Left renal cortex interstitium (tissue), 4 donors: ENCODE results near the gene MINDY2. TPM values are rescaled to one million over a fixed set of nuclear protein-coding genes. Genes with fewer than 3 reads are reported as not detected.
"Not testable (repeated sequence)": the region's sequence is repeated elsewhere in the genome, so short reads cannot be mapped to it uniquely, and the experiment has no call there.

ENCODE experiments used
- DNase-seq, 4 donors: peaks; one replicate each; pipeline ENCODE4 v3.0.0-alpha.2; 2013; ENCODE audit warnings: low read depth in 4 of 4, low spot score in 2 of 4, missing footprints in 1 of 4
- polyA plus RNA-seq, 4 donors: library from polyadenylated mRNA; unstranded; fragments of 120-200 nt; gene quantifications; one replicate each; pipeline ENCODE4 v1.2.1, GENCODE V29; 2013; ENCODE audit not compliant: insufficient read length in 4 of 4

Gene MINDY2
- polyA plus RNA-seq, 4 donors: 23.1 to 33.8 (median 26.5) TPM

GRCh38 chr15:58749532-58750337 is 21.4 kb upstream of the MINDY2 start, which contains the start of gene ADAM10:
Gene ADAM10 (minus strand): TSS chr15:58749707. CDS start chr15:58749534, 173 bp downstream.
- peak; percentile 92 to 99 (median 98) for DNase-seq

GRCh38 chr15:58752716-58753115 is 18.4 kb upstream of the MINDY2 start:
- DNase-seq: no peak

GRCh38 chr15:58755350-58755749 is 15.8 kb upstream of the MINDY2 start:
- no peak for DNase-seq

- DNase-seq: no peak
Measured at GRCh38 chr15:58755956-58756355, 15.1 kb upstream of the MINDY2 start.

- no peak for DNase-seq
Measured at GRCh38 chr15:58758141-58758540, 13.0 kb upstream of the MINDY2 start.

- DNase-seq: no peak
Measured at GRCh38 chr15:58760385-58761009, 10.6 kb upstream of the MINDY2 start.

- DNase-seq: no peak
Measured at GRCh38 chr15:58761010-58761388, 10.1 kb upstream of the MINDY2 start.

- DNase-seq: no peak
Measured at GRCh38 chr15:58762285-58762684, 8.8 kb upstream of the MINDY2 start.

GRCh38 chr15:58762731-58763130 is 8.4 kb upstream of the MINDY2 start:
- no peak for DNase-seq

GRCh38 chr15:58764468-58764867 is 6.6 kb upstream of the MINDY2 start:
- no peak for DNase-seq

- no peak for DNase-seq
Measured at GRCh38 chr15:58766290-58766689, 4.8 kb upstream of the MINDY2 start.

- not testable (repeated sequence) for DNase-seq
Measured at GRCh38 chr15:58768601-58769004, 2.5 kb upstream of the MINDY2 start.

- DNase-seq: no peak
Measured at GRCh38 chr15:58770519-58770856, 614 bp upstream of the MINDY2 start.

GRCh38 chr15:58771621-58772250 is 634 bp downstream of the MINDY2 start:
- peak in 3 of 4 donors; percentile 27 to 67 (median 61) for DNase-seq

- no peak for DNase-seq
Measured at GRCh38 chr15:58773024-58773423, 1.9 kb downstream of the MINDY2 start.

- no peak for DNase-seq
Measured at GRCh38 chr15:58775402-58775801, 4.3 kb downstream of the MINDY2 start.

GRCh38 chr15:58777107-58777506 is 6.0 kb downstream of the MINDY2 start:
- DNase-seq: no peak

- no peak for DNase-seq
Measured at GRCh38 chr15:58779554-58779953, 8.5 kb downstream of the MINDY2 start.

- DNase-seq: no peak
Measured at GRCh38 chr15:58785355-58785754, 14.3 kb downstream of the MINDY2 start.

- no peak for DNase-seq
Measured at GRCh38 chr15:58788056-58788710, 17.1 kb downstream of the MINDY2 start.

GRCh38 chr15:58793862-58794261 is 22.8 kb downstream of the MINDY2 start:
- no peak for DNase-seq
